ENCODE data around the gene DDAH1.

- no peak for TF ChIP-seq CTCF (IDR thresholded peaks at IDR 0.05; ENCODE audit: low read depth, low read length)
- TF ChIP-seq EZH2phosphoT487 (IDR thresholded peaks at IDR 0.05; ENCODE audit: low read depth): no peak
These were observed 32.1 kb upstream of the DDAH1 start for GRCh38 chr1:85496941-85497582.
